Parathyroid adenoma (tissue), 2 donors: Measurements from ENCODE around the gene ITPK1.

Experiments
- H2AFZ ChIP-seq: fragments of 300-600 bp; sonication (generic); one replicate; pipeline ENCODE4 v1.7.0; 2017; ENCODE audit warnings: antibody characterized with exemption, mild to moderate bottlenecking
- H3K27ac ChIP-seq: fragments of 300-600 bp; sonication (generic); one replicate; pipeline ENCODE4 v1.7.0; 2017
- H3K27me3 ChIP-seq: fragments of 300-600 bp; sonication (generic); one replicate; pipeline ENCODE4 v1.7.0; 2017; ENCODE audit warnings: low read length; ENCODE audit not compliant: control insufficient read depth, insufficient read depth
- H3K36me3 ChIP-seq: fragments of 300-600 bp; sonication (generic); one replicate; pipeline ENCODE4 v1.7.0; 2017; ENCODE audit warnings: low read length; ENCODE audit not compliant: control insufficient read depth, insufficient read depth
- H3K4me1 ChIP-seq: fragments of 300-600 bp; sonication (generic); one replicate; pipeline ENCODE4 v1.7.0; 2017; ENCODE audit warnings: control low read depth
- H3K4me2 ChIP-seq: fragments of 300-600 bp; sonication (generic); one replicate; pipeline ENCODE4 v1.7.0; 2017; ENCODE audit warnings: low read length
- H3K4me3 ChIP-seq: fragments of 300-600 bp; sonication (generic); one replicate; pipeline ENCODE4 v1.7.0; 2017; ENCODE audit warnings: low read depth, low read length
- H3K79me2 ChIP-seq: fragments of 300-600 bp; sonication (generic); one replicate; pipeline ENCODE4 v1.7.0; 2017; ENCODE audit warnings: control low read depth
- H3K9ac ChIP-seq: fragments of 300-600 bp; sonication (generic); one replicate; pipeline ENCODE4 v1.7.0; 2017; ENCODE audit warnings: mild to moderate bottlenecking
- H3K9me3 ChIP-seq: fragments of 300-600 bp; sonication (generic); one replicate; pipeline ENCODE4 v1.7.0; 2017; ENCODE audit warnings: low read length; ENCODE audit not compliant: control insufficient read depth
- TF ChIP-seq, protein P1 (sequence below): fragments of 300-600 bp; sonication (generic); IDR thresholded peaks from one replicate; pipeline ENCODE4 v1.7.0; 2017; ENCODE audit warnings: antibody characterized with exemption, mild to moderate bottlenecking
- donor health status: primary hyperparathyroidism.

Gene ITPK1

DNA sequence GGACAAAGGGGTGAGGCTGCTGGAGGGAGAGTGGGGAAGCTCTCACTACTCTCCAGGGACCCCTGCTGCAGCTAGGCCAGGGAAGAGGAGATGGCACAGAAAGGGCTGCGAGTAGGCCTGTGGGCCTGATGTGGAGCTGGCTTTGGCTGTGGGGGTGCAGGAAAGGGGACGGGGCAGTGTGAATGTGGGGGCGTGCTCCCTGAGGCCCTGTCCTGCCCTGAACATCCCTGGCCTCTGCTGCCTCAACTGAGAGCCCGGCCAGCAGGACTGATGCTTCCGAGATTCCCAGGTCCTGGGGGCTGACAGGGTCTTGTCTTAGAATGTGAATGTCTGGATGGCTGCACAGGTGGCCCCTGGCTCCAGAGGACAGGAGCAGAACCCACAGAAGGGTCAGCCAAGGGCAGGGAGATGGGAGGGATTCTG is 128.6 kb downstream of the ITPK1 start:
- H3K9ac ChIP-seq = no peak overlapping the region
- H3K79me2 ChIP-seq = peaks cover 2% of the 10 kb centered on the region
- H3K4me3 ChIP-seq = no peak overlapping the region
- H3K27me3 ChIP-seq = no peaks in the 10 kb centered on the region
- no peak overlapping the region for H3K4me2 ChIP-seq
- TF ChIP-seq, protein P1, sequence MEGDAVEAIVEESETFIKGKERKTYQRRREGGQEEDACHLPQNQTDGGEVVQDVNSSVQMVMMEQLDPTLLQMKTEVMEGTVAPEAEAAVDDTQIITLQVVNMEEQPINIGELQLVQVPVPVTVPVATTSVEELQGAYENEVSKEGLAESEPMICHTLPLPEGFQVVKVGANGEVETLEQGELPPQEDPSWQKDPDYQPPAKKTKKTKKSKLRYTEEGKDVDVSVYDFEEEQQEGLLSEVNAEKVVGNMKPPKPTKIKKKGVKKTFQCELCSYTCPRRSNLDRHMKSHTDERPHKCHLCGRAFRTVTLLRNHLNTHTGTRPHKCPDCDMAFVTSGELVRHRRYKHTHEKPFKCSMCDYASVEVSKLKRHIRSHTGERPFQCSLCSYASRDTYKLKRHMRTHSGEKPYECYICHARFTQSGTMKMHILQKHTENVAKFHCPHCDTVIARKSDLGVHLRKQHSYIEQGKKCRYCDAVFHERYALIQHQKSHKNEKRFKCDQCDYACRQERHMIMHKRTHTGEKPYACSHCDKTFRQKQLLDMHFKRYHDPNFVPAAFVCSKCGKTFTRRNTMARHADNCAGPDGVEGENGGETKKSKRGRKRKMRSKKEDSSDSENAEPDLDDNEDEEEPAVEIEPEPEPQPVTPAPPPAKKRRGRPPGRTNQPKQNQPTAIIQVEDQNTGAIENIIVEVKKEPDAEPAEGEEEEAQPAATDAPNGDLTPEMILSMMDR = no peak
- no peaks in the 10 kb centered on the region for H3K9me3 ChIP-seq
- H3K4me1 ChIP-seq = no peaks in the 10 kb centered on the region
- H3K36me3 ChIP-seq = no peaks in the 10 kb centered on the region
- no peak overlapping the region for H3K27ac ChIP-seq
- no peak overlapping the region for H2AFZ ChIP-seq

DNA sequence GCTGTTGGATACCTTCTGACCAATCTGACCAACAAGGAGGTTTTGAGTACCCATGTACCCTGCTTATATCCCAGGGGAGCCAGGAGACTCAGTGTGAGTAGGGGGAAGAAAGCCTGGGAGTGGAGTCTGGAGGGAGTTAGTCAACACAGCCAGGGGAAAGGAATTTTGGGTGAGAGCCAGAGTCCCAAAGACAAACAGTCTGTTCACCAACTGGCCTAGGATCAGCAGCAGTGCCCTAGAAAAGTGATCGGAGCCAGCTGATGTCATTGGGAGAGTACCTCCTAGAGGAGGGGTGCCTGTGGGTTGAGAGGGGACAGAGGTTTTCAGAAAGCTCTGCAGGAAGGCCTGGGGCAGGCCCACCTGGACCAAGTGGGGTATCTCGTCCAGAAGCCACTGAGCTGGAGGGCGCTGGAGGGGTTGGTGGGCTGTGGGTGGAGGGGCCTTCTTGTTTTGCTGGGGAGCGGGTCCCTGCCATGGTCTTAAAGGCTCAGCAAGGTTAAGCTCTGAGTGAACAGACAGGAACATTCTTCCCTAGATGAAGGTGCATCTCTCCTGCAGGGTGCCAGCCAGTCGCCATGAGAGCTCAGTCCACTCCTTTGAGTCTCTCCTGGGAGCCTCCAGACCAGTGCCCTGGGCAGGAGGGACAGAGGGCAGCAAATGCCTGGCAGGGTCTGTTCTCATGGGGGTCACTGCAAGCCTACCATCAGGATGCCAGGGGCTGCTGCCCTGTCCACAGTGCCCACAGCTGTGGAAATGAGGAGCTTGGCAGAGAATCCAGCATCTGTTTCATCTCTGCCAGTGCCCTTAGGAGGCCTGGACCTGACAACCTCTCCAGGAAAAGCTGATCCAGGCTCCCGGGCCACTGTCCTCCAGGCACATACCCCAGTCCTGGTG is 129.2 kb downstream of the ITPK1 start:
- H3K27me3 ChIP-seq = no peaks in the 10 kb centered on the region
- H3K9me3 ChIP-seq = no peaks in the 10 kb centered on the region
- no peaks in the 10 kb centered on the region for H3K4me1 ChIP-seq
- no peak overlapping the region for H3K27ac ChIP-seq
- no peaks in the 10 kb centered on the region for H3K36me3 ChIP-seq
- no peak overlapping the region for H3K9ac ChIP-seq
- H3K4me2 ChIP-seq = no peak overlapping the region
- H3K4me3 ChIP-seq = no peak overlapping the region
- TF ChIP-seq, protein P1 = no peak
- peaks cover 2% of the 10 kb centered on the region for H3K79me2 ChIP-seq
- H2AFZ ChIP-seq = no peak overlapping the region

DNA sequence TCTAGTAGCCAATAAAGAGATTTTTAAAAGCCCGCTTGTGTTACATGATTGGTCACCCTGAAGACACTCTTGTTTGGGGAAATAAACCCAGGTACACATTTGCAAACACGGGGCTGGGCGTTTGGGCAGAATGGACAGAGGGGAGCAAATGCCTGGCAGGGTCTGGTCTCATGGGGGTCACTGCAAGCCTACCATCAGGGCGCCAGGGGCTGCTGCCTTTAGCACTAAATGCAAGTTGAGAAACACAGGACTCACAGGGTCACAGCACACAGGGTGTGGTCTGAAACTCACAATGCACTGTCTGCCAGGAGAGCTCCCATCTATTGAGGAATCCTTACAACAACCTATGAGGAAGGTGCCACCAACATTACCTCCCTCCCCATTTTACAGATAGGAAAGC is 130.2 kb downstream of the ITPK1 start:
- Histone ChIP-seq H3K27ac (no peak overlapping the region), H3K79me2 (peaks cover 2% of the 10 kb centered on the region), H3K4me2 (no peak overlapping the region), H2AFZ (no peak overlapping the region), H3K4me1 (no peaks in the 10 kb centered on the region), H3K9me3 (no peaks in the 10 kb centered on the region), H3K36me3 (no peaks in the 10 kb centered on the region), H3K9ac (no peak overlapping the region), H3K4me3 (no peak overlapping the region), H3K27me3 (no peaks in the 10 kb centered on the region)
- TF ChIP-seq, protein P1 = no peak

DNA sequence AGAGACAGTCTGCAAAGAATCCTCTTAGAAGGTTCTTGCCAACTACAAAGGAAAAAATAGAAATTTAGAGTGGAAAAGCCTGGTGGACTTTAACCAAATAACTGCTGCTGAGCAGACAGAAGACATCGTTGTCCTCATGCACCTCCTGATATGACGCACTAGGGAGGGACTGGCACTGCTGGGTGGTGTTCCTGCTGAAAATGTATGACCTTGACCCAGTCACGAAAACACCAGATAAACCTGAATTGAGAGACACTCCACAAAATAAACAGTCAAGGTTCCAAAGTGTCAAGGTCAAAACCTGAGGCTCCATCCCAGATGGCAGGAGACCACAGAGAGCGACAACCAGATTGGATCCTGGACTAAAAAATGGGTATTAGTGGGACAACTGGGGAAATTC is 130.8 kb downstream of the ITPK1 start:
- Histone ChIP-seq H3K4me1 (no peaks in the 10 kb centered on the region), H3K9me3 (no peaks in the 10 kb centered on the region), H3K36me3 (no peaks in the 10 kb centered on the region), H2AFZ (no peak overlapping the region), H3K79me2 (peaks cover 2% of the 10 kb centered on the region), H3K27ac (no peak overlapping the region), H3K27me3 (no peaks in the 10 kb centered on the region), H3K4me3 (no peak overlapping the region), H3K4me2 (no peak overlapping the region), H3K9ac (no peak overlapping the region)
- TF ChIP-seq, protein P1 = no peak
